HEK293 (cell line): ENCODE results near the gene SLC2A8.

Experiments
- GLIS2 ChIP-seq: fragments of 450-650 bp; formaldehyde crosslinking; IDR thresholded peaks from 2 replicates; pipeline ENCODE4 v1.5.1; 2016; ENCODE audit warnings: missing biosample characterization, missing genetic modification characterization
- OSR2 ChIP-seq: fragments of 450-650 bp; formaldehyde crosslinking; IDR thresholded peaks from 2 replicates; pipeline ENCODE4 v1.5.1; 2016; ENCODE audit warnings: missing biosample characterization, missing genetic modification characterization
- SP3 ChIP-seq: fragments of 450-650 bp; formaldehyde crosslinking; IDR thresholded peaks from 2 replicates; pipeline ENCODE4 v1.5.1; 2016; ENCODE audit warnings: missing biosample characterization, missing genetic modification characterization
- SP7 ChIP-seq: fragments of 450-650 bp; formaldehyde crosslinking; IDR thresholded peaks from 2 replicates; pipeline ENCODE4 v1.5.1; 2016; ENCODE audit warnings: missing biosample characterization, missing genetic modification characterization
- ZNF132 ChIP-seq: fragments of 450-650 bp; formaldehyde crosslinking; IDR thresholded peaks from 2 replicates; pipeline ENCODE4 v1.5.1; 2017; ENCODE audit warnings: missing biosample characterization, missing genetic modification characterization, borderline replicate concordance
- ZNF16 ChIP-seq: fragments of 450-650 bp; formaldehyde crosslinking; IDR thresholded peaks from 2 replicates; pipeline ENCODE4 v1.5.1; 2016; ENCODE audit warnings: low read depth, missing biosample characterization, missing genetic modification characterization
- ZNF184 ChIP-seq: fragments of 450-650 bp; IDR thresholded peaks from 2 replicates; pipeline ENCODE4 v1.5.1; 2018; ENCODE audit warnings: missing biosample characterization, mild to moderate bottlenecking, missing genetic modification characterization
- ZNF311 ChIP-seq: fragments of 450-650 bp; formaldehyde crosslinking; IDR thresholded peaks from 2 replicates; pipeline ENCODE4 v1.5.1; 2017; ENCODE audit warnings: missing biosample characterization, missing genetic modification characterization, borderline replicate concordance
- ZNF366 ChIP-seq: fragments of 450-650 bp; formaldehyde crosslinking; conservative IDR thresholded peaks from 2 replicates; pipeline ENCODE4 v1.5.1; 2016; ENCODE audit warnings: missing biosample characterization, missing genetic modification characterization
- ZNF488 ChIP-seq: fragments of 450-650 bp; formaldehyde crosslinking; IDR thresholded peaks from 2 replicates; pipeline ENCODE4 v1.5.1; 2016; ENCODE audit warnings: missing biosample characterization, missing genetic modification characterization
- ZNF549 ChIP-seq: fragments of 450-650 bp; IDR thresholded peaks from 2 replicates; pipeline ENCODE4 v1.5.1; 2018; ENCODE audit warnings: missing biosample characterization, missing genetic modification characterization, mild to moderate bottlenecking, inconsistent platforms, moderate library complexity
- ZNF555 ChIP-seq: fragments of 450-650 bp; formaldehyde crosslinking; conservative IDR thresholded peaks from 2 replicates; pipeline ENCODE4 v1.5.1; 2017; ENCODE audit warnings: missing biosample characterization, mild to moderate bottlenecking, missing genetic modification characterization, inconsistent platforms
- ZNF580 ChIP-seq: fragments of 450-650 bp; formaldehyde crosslinking; IDR thresholded peaks from 2 replicates; pipeline ENCODE4 v1.5.1; 2016; ENCODE audit warnings: missing biosample characterization, missing genetic modification characterization
- ZNF596 ChIP-seq: fragments of 450-650 bp; IDR thresholded peaks from 2 replicates; pipeline ENCODE4 v1.5.0; 2018; ENCODE audit warnings: missing biosample characterization, mild to moderate bottlenecking, missing genetic modification characterization, moderate library complexity
- ZNF600 ChIP-seq: fragments of 450-650 bp; formaldehyde crosslinking; IDR thresholded peaks from 2 replicates; pipeline ENCODE4 v1.5.1; 2016; ENCODE audit warnings: missing biosample characterization, missing genetic modification characterization
- ZNF664 ChIP-seq: fragments of 450-650 bp; formaldehyde crosslinking; IDR thresholded peaks from 2 replicates; pipeline ENCODE4 v1.5.1; 2016; ENCODE audit warnings: missing biosample characterization, missing genetic modification characterization
- ZNF692 ChIP-seq: fragments of 450-650 bp; formaldehyde crosslinking; IDR thresholded peaks from 2 replicates; pipeline ENCODE4 v1.5.1; 2016; ENCODE audit warnings: missing biosample characterization, missing genetic modification characterization
- ZNF747 ChIP-seq: fragments of 450-650 bp; formaldehyde crosslinking; IDR thresholded peaks from 2 replicates; pipeline ENCODE4 v1.5.1; 2016; ENCODE audit warnings: missing biosample characterization, missing genetic modification characterization
- ZNF792 ChIP-seq: fragments of 450-650 bp; formaldehyde crosslinking; IDR thresholded peaks from 2 replicates; pipeline ENCODE4 v1.5.1; 2016; ENCODE audit warnings: missing biosample characterization, missing genetic modification characterization
- TF ChIP-seq, protein P1 (sequence below): fragments of 450-650 bp; formaldehyde crosslinking; IDR thresholded peaks from 2 replicates; pipeline ENCODE4 v1.5.1; 2016; ENCODE audit warnings: missing biosample characterization, missing genetic modification characterization, low read depth
- TF ChIP-seq, protein P2 (sequence below): sonication (generic); formaldehyde crosslinking; IDR thresholded peaks from 2 replicates; pipeline ENCODE4 v1.8.1; 2022; ENCODE audit warnings: mild to moderate bottlenecking, moderate library complexity, missing genetic modification reagents
- TF ChIP-seq, protein P3 (sequence below): fragments of 450-650 bp; formaldehyde crosslinking; IDR thresholded peaks from 2 replicates; pipeline ENCODE4 v1.5.1; 2016; ENCODE audit warnings: missing biosample characterization, missing genetic modification characterization
- TF ChIP-seq, protein P4 (sequence below): fragments of 450-650 bp; formaldehyde crosslinking; IDR thresholded peaks from 2 replicates; pipeline ENCODE4 v1.5.1; 2017; ENCODE audit warnings: missing biosample characterization, mild to moderate bottlenecking, missing genetic modification characterization, moderate library complexity
- TF ChIP-seq, protein P5 (sequence below): fragments of 450-650 bp; formaldehyde crosslinking; IDR thresholded peaks from 2 replicates; pipeline ENCODE4 v1.5.1; 2016; ENCODE audit warnings: missing biosample characterization, missing genetic modification characterization
- TF ChIP-seq, protein P6 (sequence below): IDR thresholded peaks from 2 replicates; pipeline ENCODE4 v1.6.1; 2011; ENCODE audit warnings: mild to moderate bottlenecking, low read depth, low read length, borderline replicate concordance

The SLC2A8 gene

DNA sequence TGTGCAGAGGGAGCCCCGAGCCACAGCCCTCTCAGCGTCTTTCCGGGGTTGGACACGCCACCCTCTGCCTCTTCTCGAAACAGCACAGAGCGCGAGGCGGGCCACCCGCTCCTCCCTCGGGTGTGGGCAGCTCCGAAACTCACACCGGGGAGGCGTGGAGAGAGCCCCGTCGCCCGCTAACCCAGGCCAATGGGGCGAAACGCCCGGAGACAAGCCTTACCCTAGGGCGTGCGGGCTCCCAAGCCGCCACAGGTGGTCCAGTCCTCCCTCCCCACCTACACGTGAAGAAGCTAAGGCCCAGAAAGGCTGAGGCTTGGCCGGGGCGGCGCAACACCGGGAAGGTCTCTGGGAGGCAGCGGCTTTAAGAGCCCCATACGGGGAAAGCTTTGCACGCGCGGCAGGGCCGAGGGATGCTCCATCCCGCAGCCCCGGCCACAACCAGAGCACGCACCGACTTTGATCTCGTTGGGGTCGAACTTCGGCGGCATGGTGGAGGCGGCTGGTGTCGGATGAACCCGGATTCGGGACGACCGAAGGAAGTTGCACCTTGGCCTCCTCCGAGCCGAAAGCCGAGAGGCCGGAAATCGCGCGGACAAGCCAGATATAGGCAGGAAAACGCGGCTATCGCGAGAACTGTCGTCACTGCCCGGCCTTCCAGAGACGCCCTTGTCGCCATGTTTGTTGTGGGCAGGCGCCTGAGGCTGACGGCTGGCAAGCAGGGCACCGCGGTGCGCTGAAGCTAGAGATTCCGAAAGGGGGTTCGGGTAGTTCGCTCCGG, 54.0 kb downstream of the SLC2A8 start, which contains the start of the genes LRSAM1 and RPL12 (continued):
- TF ChIP-seq, protein P1, sequence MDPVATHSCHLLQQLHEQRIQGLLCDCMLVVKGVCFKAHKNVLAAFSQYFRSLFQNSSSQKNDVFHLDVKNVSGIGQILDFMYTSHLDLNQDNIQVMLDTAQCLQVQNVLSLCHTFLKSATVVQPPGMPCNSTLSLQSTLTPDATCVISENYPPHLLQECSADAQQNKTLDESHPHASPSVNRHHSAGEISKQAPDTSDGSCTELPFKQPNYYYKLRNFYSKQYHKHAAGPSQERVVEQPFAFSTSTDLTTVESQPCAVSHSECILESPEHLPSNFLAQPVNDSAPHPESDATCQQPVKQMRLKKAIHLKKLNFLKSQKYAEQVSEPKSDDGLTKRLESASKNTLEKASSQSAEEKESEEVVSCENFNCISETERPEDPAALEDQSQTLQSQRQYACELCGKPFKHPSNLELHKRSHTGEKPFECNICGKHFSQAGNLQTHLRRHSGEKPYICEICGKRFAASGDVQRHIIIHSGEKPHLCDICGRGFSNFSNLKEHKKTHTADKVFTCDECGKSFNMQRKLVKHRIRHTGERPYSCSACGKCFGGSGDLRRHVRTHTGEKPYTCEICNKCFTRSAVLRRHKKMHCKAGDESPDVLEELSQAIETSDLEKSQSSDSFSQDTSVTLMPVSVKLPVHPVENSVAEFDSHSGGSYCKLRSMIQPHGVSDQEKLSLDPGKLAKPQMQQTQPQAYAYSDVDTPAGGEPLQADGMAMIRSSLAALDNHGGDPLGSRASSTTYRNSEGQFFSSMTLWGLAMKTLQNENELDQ (tag by site-specific recombination), result no peak
- TF ChIP-seq ZNF132 (tag by site-specific recombination) (no peak), ZNF488 (tag by site-specific recombination) (no peak), ZNF549 (tag by site-specific recombination) (no peak), ZNF184 (tag by site-specific recombination) (no peak), OSR2 (tag by site-specific recombination) (no peak; the same call in 1 of the 2 replicates), ZNF580 (tag by site-specific recombination) (no peak), ZNF792 (no peak), GLIS2 (tag by site-specific recombination) (no peak), ZNF596 (tag by site-specific recombination) (no peak), ZNF366 (tag by site-specific recombination) (no peak), ZNF664 (no peak; the same call in 1 of the 2 replicates), ZNF16 (tag by site-specific recombination) (no peak), ZNF311 (no peak), SP3 (tag by site-specific recombination) (peak; percentile 88), ZNF555 (tag by site-specific recombination) (no peak), SP7 (peak; percentile 86; the same call in 1 of the 2 replicates), ZNF747 (no peak), ZNF600 (tag by site-specific recombination) (peak; percentile 50; the same call in 1 of the 2 replicates), ZNF692 (tag by site-specific recombination) (peak; percentile 69; the same call in 1 of the 2 replicates)
- TF ChIP-seq, protein P2, sequence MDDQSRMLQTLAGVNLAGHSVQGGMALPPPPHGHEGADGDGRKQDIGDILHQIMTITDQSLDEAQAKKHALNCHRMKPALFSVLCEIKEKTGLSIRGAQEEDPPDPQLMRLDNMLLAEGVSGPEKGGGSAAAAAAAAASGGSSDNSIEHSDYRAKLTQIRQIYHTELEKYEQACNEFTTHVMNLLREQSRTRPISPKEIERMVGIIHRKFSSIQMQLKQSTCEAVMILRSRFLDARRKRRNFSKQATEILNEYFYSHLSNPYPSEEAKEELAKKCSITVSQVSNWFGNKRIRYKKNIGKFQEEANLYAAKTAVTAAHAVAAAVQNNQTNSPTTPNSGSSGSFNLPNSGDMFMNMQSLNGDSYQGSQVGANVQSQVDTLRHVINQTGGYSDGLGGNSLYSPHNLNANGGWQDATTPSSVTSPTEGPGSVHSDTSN (CRISPR knock-in tag), result peak; percentile 95
- TF ChIP-seq, protein P3, sequence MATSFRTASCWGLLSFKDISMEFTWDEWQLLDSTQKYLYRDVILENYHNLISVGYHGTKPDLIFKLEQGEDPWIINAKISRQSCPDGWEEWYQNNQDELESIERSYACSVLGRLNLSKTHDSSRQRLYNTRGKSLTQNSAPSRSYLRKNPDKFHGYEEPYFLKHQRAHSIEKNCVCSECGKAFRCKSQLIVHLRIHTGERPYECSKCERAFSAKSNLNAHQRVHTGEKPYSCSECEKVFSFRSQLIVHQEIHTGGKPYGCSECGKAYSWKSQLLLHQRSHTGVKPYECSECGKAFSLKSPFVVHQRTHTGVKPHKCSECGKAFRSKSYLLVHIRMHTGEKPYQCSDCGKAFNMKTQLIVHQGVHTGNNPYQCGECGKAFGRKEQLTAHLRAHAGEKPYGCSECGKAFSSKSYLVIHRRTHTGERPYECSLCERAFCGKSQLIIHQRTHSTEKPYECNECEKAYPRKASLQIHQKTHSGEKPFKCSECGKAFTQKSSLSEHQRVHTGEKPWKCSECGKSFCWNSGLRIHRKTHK, result no peak
- TF ChIP-seq, protein P4, sequence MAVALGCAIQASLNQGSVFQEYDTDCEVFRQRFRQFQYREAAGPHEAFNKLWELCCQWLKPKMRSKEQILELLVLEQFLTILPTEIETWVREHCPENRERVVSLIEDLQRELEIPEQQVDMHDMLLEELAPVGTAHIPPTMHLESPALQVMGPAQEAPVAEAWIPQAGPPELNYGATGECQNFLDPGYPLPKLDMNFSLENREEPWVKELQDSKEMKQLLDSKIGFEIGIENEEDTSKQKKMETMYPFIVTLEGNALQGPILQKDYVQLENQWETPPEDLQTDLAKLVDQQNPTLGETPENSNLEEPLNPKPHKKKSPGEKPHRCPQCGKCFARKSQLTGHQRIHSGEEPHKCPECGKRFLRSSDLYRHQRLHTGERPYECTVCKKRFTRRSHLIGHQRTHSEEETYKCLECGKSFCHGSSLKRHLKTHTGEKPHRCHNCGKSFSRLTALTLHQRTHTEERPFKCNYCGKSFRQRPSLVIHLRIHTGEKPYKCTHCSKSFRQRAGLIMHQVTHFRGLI (tag by site-specific recombination), result 0 out of 2 replicates have a peak, but pooled peaks have one; percentile 50
- TF ChIP-seq, protein P5, sequence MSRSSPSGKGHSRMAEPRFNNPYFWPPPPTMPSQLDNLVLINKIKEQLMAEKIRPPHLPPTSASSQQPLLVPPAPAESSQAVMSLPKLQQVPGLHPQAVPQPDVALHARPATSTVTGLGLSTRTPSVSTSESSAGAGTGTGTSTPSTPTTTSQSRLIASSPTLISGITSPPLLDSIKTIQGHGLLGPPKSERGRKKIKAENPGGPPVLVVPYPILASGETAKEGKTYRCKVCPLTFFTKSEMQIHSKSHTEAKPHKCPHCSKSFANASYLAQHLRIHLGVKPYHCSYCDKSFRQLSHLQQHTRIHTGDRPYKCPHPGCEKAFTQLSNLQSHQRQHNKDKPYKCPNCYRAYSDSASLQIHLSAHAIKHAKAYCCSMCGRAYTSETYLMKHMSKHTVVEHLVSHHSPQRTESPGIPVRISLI (tag by site-specific recombination), result no peak
- TF ChIP-seq, protein P6, sequence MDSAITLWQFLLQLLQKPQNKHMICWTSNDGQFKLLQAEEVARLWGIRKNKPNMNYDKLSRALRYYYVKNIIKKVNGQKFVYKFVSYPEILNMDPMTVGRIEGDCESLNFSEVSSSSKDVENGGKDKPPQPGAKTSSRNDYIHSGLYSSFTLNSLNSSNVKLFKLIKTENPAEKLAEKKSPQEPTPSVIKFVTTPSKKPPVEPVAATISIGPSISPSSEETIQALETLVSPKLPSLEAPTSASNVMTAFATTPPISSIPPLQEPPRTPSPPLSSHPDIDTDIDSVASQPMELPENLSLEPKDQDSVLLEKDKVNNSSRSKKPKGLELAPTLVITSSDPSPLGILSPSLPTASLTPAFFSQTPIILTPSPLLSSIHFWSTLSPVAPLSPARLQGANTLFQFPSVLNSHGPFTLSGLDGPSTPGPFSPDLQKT, result no peak
